PFSK-1 (cell line): ENCODE measurements around the gene SLC29A1.

Source experiments
- FOXP2 ChIP-seq: optimal IDR thresholded peaks from 2 replicates; pipeline ENCODE3; 2011; ENCODE audit warnings: borderline replicate concordance, control low read depth, inconsistent platforms; ENCODE audit not compliant: insufficient read depth; ENCODE audit errors: extremely low read length, extremely low read depth
- POLR2AphosphoS5 ChIP-seq: IDR thresholded peaks from 2 replicates; pipeline ENCODE4 v1.6.1; 2012; ENCODE audit warnings: low read depth, mild to moderate bottlenecking, control low read depth, low read length, moderate library complexity
- REST ChIP-seq, 2 experiments: IDR thresholded peaks; 2 replicates each; pipeline versions ENCODE4 v1.6.1 to v1.8.0; 2011 to 2012; ENCODE audit warnings: low read depth in 2 of 2, low read length in 2 of 2, control low read depth in 1 of 2, inconsistent platforms in 1 of 2, mild to moderate bottlenecking in 1 of 2, moderate library complexity in 1 of 2; ENCODE audit not compliant: insufficient read depth in 1 of 2
- SIN3A ChIP-seq: IDR thresholded peaks from 2 replicates; pipeline ENCODE4 v1.6.1; 2012; ENCODE audit warnings: mild to moderate bottlenecking, low read length, moderate library complexity, borderline replicate concordance; ENCODE audit not compliant: insufficient read depth
- TAF1 ChIP-seq: IDR thresholded peaks from 2 replicates; pipeline ENCODE4 v1.6.1; 2012; ENCODE audit warnings: low read length, control low read depth, borderline replicate concordance; ENCODE audit not compliant: insufficient read depth

SLC29A1 gene

DNA sequence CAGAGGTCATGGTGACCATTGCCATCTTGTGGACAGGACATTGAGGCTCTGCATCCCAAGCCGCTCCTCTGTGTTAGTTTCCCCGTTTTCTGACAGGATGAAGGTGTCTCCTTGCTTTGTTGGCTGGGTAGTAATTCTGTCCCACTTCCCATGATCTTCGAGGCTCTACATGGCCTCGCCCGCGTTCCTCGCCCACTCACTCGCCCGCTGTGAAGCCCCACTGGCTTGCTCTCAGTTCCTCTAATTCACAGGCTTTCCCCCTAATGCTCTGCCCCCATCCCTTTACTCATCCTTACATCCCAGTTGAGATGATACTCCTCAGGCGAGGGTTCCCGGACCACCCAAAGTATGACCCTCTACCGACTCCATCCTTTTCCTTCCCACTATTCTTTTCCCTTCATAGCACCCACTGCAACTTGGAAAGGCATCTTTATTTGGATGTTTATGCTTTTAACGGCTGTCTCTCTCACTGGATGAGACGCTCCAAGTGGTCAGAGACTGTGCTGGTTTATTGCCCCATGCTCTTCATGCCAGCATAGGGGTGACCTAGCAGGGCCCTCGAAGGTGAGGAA lies 34.4 kb downstream of the SLC29A1 start:
- no peak for TF ChIP-seq SIN3A
- no peak for TF ChIP-seq TAF1
- no peak for TF ChIP-seq REST (IDR thresholded peaks at IDR 0.05; ENCODE audit: insufficient read depth in 1 of 2, low read depth in 2 of 2, low read length in 2 of 2)
- no peak for TF ChIP-seq FOXP2
- no peak; the same call in 1 of the 2 replicates for TF ChIP-seq POLR2AphosphoS5

- TF ChIP-seq TAF1: no peak
- TF ChIP-seq SIN3A: no peak
- TF ChIP-seq FOXP2: no peak
- TF ChIP-seq POLR2AphosphoS5: no peak
- TF ChIP-seq REST (IDR thresholded peaks at IDR 0.05; ENCODE audit: insufficient read depth in 1 of 2, low read depth in 2 of 2, low read length in 2 of 2): no peak
Observed at GRCh38 chr6:44258325-44258863, 35.0 kb downstream of the SLC29A1 start.

- TF ChIP-seq REST (IDR thresholded peaks at IDR 0.05; ENCODE audit: insufficient read depth in 1 of 2, low read depth in 2 of 2, low read length in 2 of 2): no peak
- no peak for TF ChIP-seq SIN3A
- no peak for TF ChIP-seq FOXP2
- no peak for TF ChIP-seq TAF1
- TF ChIP-seq POLR2AphosphoS5: no peak
Observed at GRCh38 chr6:44258921-44259320, 35.5 kb downstream of the SLC29A1 start.

DNA sequence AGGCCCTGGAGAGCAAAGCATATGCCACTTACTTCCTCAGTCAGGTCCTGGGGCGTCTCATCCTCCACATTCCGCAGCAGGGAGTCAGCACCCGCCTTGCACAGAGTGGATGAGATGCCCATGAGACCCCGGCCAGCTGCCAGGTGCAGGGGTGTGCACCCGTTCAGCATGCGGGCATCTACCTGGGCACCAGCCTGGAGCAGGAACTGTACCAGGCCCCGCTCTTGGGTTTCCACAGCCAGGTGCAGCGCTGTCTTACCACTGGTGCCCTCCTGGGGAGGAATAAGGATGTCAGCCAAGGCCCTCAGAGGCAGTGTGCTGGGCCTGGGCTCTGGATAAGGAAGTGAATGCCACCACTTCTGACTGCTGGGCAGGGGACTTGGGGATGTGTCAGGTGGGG lies 36.6 kb downstream of the SLC29A1 start:
- TF ChIP-seq POLR2AphosphoS5 (no peak), FOXP2 (no peak), REST (IDR thresholded peaks at IDR 0.05; ENCODE audit: insufficient read depth in 1 of 2, low read depth in 2 of 2, low read length in 2 of 2) (no peak), TAF1 (no peak), SIN3A (no peak)
